Esophagus squamous epithelium (tissue), 5 donors: ENCODE data around the gene MTM1. TPM values are rescaled to one million over a fixed set of nuclear protein-coding genes. Genes with fewer than 3 reads are reported as not detected.

ENCODE experiments used
- DNase-seq: peaks from one replicate; lab custom pipeline; 2025; lab: John Stamatoyannopoulos, UW
- H3K27ac ChIP-seq, 4 donors: fragments of 200-600 bp; sonication (generic); one replicate each; pipeline ENCODE4 v1.5.1; 2016 to 2019; ENCODE audit warnings: mild to moderate bottlenecking in 1 of 4
- H3K27me3 ChIP-seq, 4 donors: fragments of 200-600 bp; sonication (generic); 1 replicate in 3 of 4; 2 replicates in 1 of 4; pipeline versions ENCODE4 v1.5.1 to v1.6.0; 2017 to 2021; ENCODE audit warnings: antibody characterized with exemption in 1 of 4
- H3K36me3 ChIP-seq, 3 donors: fragments of 200-600 bp; sonication (generic); one replicate each; pipeline ENCODE4 v1.5.1; 2016 to 2019
- H3K4me1 ChIP-seq, 3 donors: fragments of 200-600 bp; sonication (generic); one replicate each; pipeline ENCODE4 v1.5.1; 2017 to 2019
- H3K4me3 ChIP-seq, 4 donors: fragments of 200-600 bp; sonication (generic); 1 replicate in 3 of 4; 2 replicates in 1 of 4; pipeline ENCODE4 v1.5.1; 2016 to 2019; ENCODE audit warnings: mild to moderate bottlenecking in 2 of 4, moderate library complexity in 1 of 4
- H3K9me3 ChIP-seq, 3 donors: fragments of 200-600 bp; sonication (generic); one replicate each; pipeline ENCODE4 v1.5.1; 2016 to 2019
- CTCF ChIP-seq, 6 experiments: fragments of 450-650 bp in 4 of 6; fragments of 200-600 bp in 2 of 6; sonication (generic) in 2 of 6; IDR thresholded peaks; one replicate each; pipeline ENCODE4 v1.5.1; 2016 to 2019; ENCODE audit warnings: antibody characterized with exemption in 6 of 6, mild to moderate bottlenecking in 4 of 6, moderate library complexity in 4 of 6
- POLR2A ChIP-seq, 4 donors: fragments of 450-650 bp; IDR thresholded peaks; one replicate each; pipeline ENCODE4 v1.6.1; 2017; ENCODE audit warnings: antibody characterized with exemption in 4 of 4, mild to moderate bottlenecking in 4 of 4, moderate library complexity in 3 of 4
- WGBS, 2 donors: methylation state at CpG; one replicate each; pipeline ENCODE4 v1.1.5; 2018; 5-methylcytosine and 5-hydroxymethylcytosine counted together
- intact Hi-C: fragments of 100-400 bp; cut with DNase I; formaldehyde crosslinking; loops from one replicate; pipeline ENCODE4 v1.15.0; 2022
- total RNA-seq, 4 donors: library from RNA; depleted of rRNA; stranded (reverse); fragments of >200 nt; gene quantifications; one replicate each; pipeline ENCODE4 v1.1.0, GENCODE V29; 2016
- donor health status: DM: yes; HTN: yes; CAD: no.

MTM1 gene
- total RNA-seq, 4 donors from 2014 or later = 9.1 to 13.7 (median 11.4) TPM

- DNase-seq = no peak
- H3K27ac ChIP-seq = peak overlapping the region; percentile 11 to 73 (median 46)
- 22 to 50% methylated on average over 1 of the region's 1 CpG for WGBS, 2 donors
Observed at GRCh38 chrX:150572206-150572605, 3.8 kb downstream of the MTM1 start.

GRCh38 chrX:150573106-150573505, 4.7 kb downstream of the MTM1 start:
- H3K4me3 ChIP-seq = no peak overlapping the region
- no peak for DNase-seq
- no peaks in the 10 kb centered on the region for H3K36me3 ChIP-seq
- peaks cover 0 to 87% (median 35%) of the 10 kb centered on the region in 3 donors for H3K4me1 ChIP-seq
- no peaks in the 10 kb centered on the region for H3K27me3 ChIP-seq
- WGBS, 2 donors = 19 to 20% methylated on average over 1 of the region's 1 CpG
- H3K9me3 ChIP-seq = no peaks in the 10 kb centered on the region
- TF ChIP-seq POLR2A (IDR thresholded peaks at IDR 0.05) = no peak
- TF ChIP-seq CTCF (IDR thresholded peaks at IDR 0.05) = no peak
- H3K27ac ChIP-seq = peak overlapping the region in 2 of 4 donors; percentile 68 to 73
- intact Hi-C loops = no loop called here

More at GRCh38 chrX:150572206-150572605, 3.8 kb downstream of the MTM1 start:
- no peaks in the 10 kb centered on the region for H3K27me3 ChIP-seq
- H3K36me3 ChIP-seq = no peaks in the 10 kb centered on the region
- H3K9me3 ChIP-seq = no peaks in the 10 kb centered on the region
- H3K4me3 ChIP-seq = peak overlapping the region in 1 of 4 donors; percentile 21
- intact Hi-C loops = no loop called here
- peaks cover 0 to 81% (median 35%) of the 10 kb centered on the region in 3 donors for H3K4me1 ChIP-seq
- no peak for TF ChIP-seq CTCF (IDR thresholded peaks at IDR 0.05)
- no peak for TF ChIP-seq POLR2A (IDR thresholded peaks at IDR 0.05)

GRCh38 chrX:150573702-150574101, 5.3 kb downstream of the MTM1 start:
- Histone ChIP-seq H3K4me1 (peaks cover 0 to 87% (median 35%) of the 10 kb centered on the region in 3 donors), H3K27ac (peak overlapping the region in 3 of 4 donors; percentile 7 to 33 (median 9))

GRCh38 chrX:150574559-150575418, 6.4 kb downstream of the MTM1 start:
- Histone ChIP-seq H3K27me3 (no peaks in the 10 kb centered on the region), H3K36me3 (no peaks in the 10 kb centered on the region), H3K4me3 (peak overlapping the region in 1 of 4 donors; percentile 32), H3K27ac (peak overlapping the region; percentile 27 to 71 (median 51)), H3K4me1 (peaks cover 0 to 80% (median 35%) of the 10 kb centered on the region in 3 donors), H3K9me3 (no peaks in the 10 kb centered on the region)
- intact Hi-C loops = no loop called here
- WGBS, 2 donors = 27 to 40% methylated on average over 9 to 13 of the region's 13 CpGs
- no peak for DNase-seq
- TF ChIP-seq POLR2A (IDR thresholded peaks at IDR 0.05) = no peak
- TF ChIP-seq CTCF (IDR thresholded peaks at IDR 0.05) = no peak

More at GRCh38 chrX:150573702-150574101, 5.3 kb downstream of the MTM1 start:
- H3K4me3 ChIP-seq = no peak overlapping the region
- TF ChIP-seq POLR2A (IDR thresholded peaks at IDR 0.05) (no peak), CTCF (IDR thresholded peaks at IDR 0.05) (no peak)
- H3K36me3 ChIP-seq = no peaks in the 10 kb centered on the region
- no peak for DNase-seq
- H3K27me3 ChIP-seq = no peaks in the 10 kb centered on the region
- intact Hi-C loops = no loop called here
- H3K9me3 ChIP-seq = no peaks in the 10 kb centered on the region
- 50% methylated on average over 4 of the region's 4 CpGs; no CpG with 5 or more reads in 1 of the 2 donors for WGBS, 2 donors

GRCh38 chrX:150575419-150575814, 7.0 kb downstream of the MTM1 start:
- TF ChIP-seq CTCF (IDR thresholded peaks at IDR 0.05) = no peak
- no peak for TF ChIP-seq POLR2A (IDR thresholded peaks at IDR 0.05)
- H3K9me3 ChIP-seq = no peaks in the 10 kb centered on the region

More at GRCh38 chrX:150575419-150575814, 7.0 kb downstream of the MTM1 start:
- H3K4me1 ChIP-seq = peaks cover 0 to 74% (median 31%) of the 10 kb centered on the region in 3 donors
- intact Hi-C loops = no loop called here
- DNase-seq = no peak
- H3K27ac ChIP-seq = peak overlapping the region; percentile 49 to 71 (median 52)
- H3K36me3 ChIP-seq = no peaks in the 10 kb centered on the region
- 32 to 56% methylated on average over 4 to 5 of the region's 5 CpGs for WGBS, 2 donors
- peak overlapping the region in 1 of 4 donors; percentile 32 for H3K4me3 ChIP-seq
- no peaks in the 10 kb centered on the region for H3K27me3 ChIP-seq
